Keratinocyte (primary cell): Measurements from ENCODE around the gene ABHD4. TPM values are rescaled to one million over a fixed set of nuclear protein-coding genes. Genes with fewer than 3 reads are reported as not detected.
"Not testable (repeated sequence)": the region's sequence is repeated elsewhere in the genome, so short reads cannot be mapped to it uniquely, and the experiment has no call there.

Experiments used
- DNase-seq: peaks from one replicate; pipeline ENCODE4 v3.0.0-alpha.2; 2011; ENCODE audit warnings: low read depth, missing footprints, low spot score
- FAIRE-seq: peaks from 2 replicates; lab custom pipeline; 2011; peaks lifted over from hg19 to GRCh38; lab: Jason Lieb, UNC
- H2AFZ ChIP-seq: 2 replicates; pipeline ENCODE4 v1.6.0; 2012; ENCODE audit warnings: low read length, control low read depth, inconsistent platforms; ENCODE audit not compliant: control insufficient read depth
- H3K27ac ChIP-seq: 2 replicates; pipeline ENCODE4 v1.5.1; 2011; ENCODE audit warnings: low read length; ENCODE audit not compliant: control insufficient read depth, insufficient read depth
- H3K27me3 ChIP-seq: 3 replicates; pipeline ENCODE4 v1.6.0; 2011; ENCODE audit warnings: low read length; ENCODE audit not compliant: control insufficient read depth, insufficient read depth; ENCODE audit errors: extremely low read depth
- H3K36me3 ChIP-seq, 2 experiments: 2 replicates in 1 of 2; 3 replicates in 1 of 2; pipeline ENCODE4 v1.5.1; 2011; ENCODE audit warnings: low read length in 2 of 2, mild to moderate bottlenecking in 1 of 2; ENCODE audit not compliant: control insufficient read depth in 2 of 2, insufficient read depth in 2 of 2; ENCODE audit errors: extremely low read depth in 1 of 2
- H3K4me1 ChIP-seq: 3 replicates; pipeline ENCODE4 v1.5.1; 2011; ENCODE audit warnings: low read length; ENCODE audit not compliant: control insufficient read depth, insufficient read depth; ENCODE audit errors: extremely low read depth
- H3K4me2 ChIP-seq: 3 replicates; pipeline ENCODE4 v1.6.0; 2011; ENCODE audit warnings: low read depth, low read length; ENCODE audit not compliant: control insufficient read depth, insufficient read depth; ENCODE audit errors: extremely low read depth
- H3K4me3 ChIP-seq, 3 experiments: fragments of 200-600 bp in 1 of 3; sonication (generic) in 1 of 3; 2 replicates in 2 of 3; 3 replicates in 1 of 3; pipeline ENCODE4 v1.5.1; 2011 to 2016; ENCODE audit warnings: low read length in 3 of 3, mild to moderate bottlenecking in 3 of 3, control low read depth in 2 of 3, inconsistent platforms in 1 of 3, low read depth in 1 of 3, mixed read lengths in 1 of 3, mixed run types in 1 of 3, moderate library complexity in 1 of 3; ENCODE audit not compliant: control insufficient read depth in 2 of 3, insufficient read depth in 2 of 3; ENCODE audit errors: extremely low read depth in 1 of 3
- H3K79me2 ChIP-seq: 2 replicates; pipeline ENCODE4 v1.6.0; 2012; ENCODE audit warnings: low read length; ENCODE audit not compliant: control insufficient read depth, insufficient read depth
- H3K9ac ChIP-seq: 3 replicates; pipeline ENCODE4 v1.6.0; 2011; ENCODE audit warnings: low read length; ENCODE audit not compliant: control insufficient read depth, insufficient read depth; ENCODE audit errors: extremely low read depth
- H3K9me1 ChIP-seq: 3 replicates; pipeline ENCODE4 v1.6.0; 2011; ENCODE audit warnings: low read length; ENCODE audit not compliant: control insufficient read depth, insufficient read depth; ENCODE audit errors: extremely low read depth
- H3K9me3 ChIP-seq: 2 replicates; pipeline ENCODE4 v1.5.1; 2012; ENCODE audit warnings: low read depth, low read length; ENCODE audit not compliant: control insufficient read depth
- H4K20me1 ChIP-seq: 3 replicates; pipeline ENCODE4 v1.6.0; 2011; ENCODE audit warnings: low read length; ENCODE audit not compliant: control insufficient read depth, insufficient read depth; ENCODE audit errors: extremely low read depth
- EZH2 ChIP-seq: IDR thresholded peaks from one replicate; pipeline ENCODE4 v1.6.1; 2012; ENCODE audit warnings: inconsistent platforms, mild to moderate bottlenecking, low read length, moderate library complexity
- dilution Hi-C: fragments of 300-500 bp; cut with MboI; formaldehyde crosslinking; loops from one replicate; pipeline ENCODE4 v1.7.0; 2020; ENCODE audit warnings: low sequenced_read_pairs; ENCODE audit not compliant: extremely low pct_ligation_motif_present
- polyA plus RNA-seq, 5 experiments: library from polyadenylated mRNA; depleted of rRNA in 3 of 5; stranded (reverse) in 3 of 5; stranded (forward) in 1 of 5; unstranded in 1 of 5; fragments of >200 nt; gene quantifications; 1 replicate in 1 of 5; 2 replicates in 3 of 5; 3 replicates in 1 of 5; pipeline versions ENCODE4 v1.2.1 to v1.2.3, GENCODE V29; 2011 to 2012; ENCODE audit warnings: missing spikeins in 2 of 5, low read depth in 1 of 5, low replicate concordance in 1 of 5
- TF ChIP-seq, protein P1 (sequence below), 3 experiments: IDR thresholded peaks in 1 of 3; conservative IDR thresholded peaks in 1 of 3; optimal IDR thresholded peaks in 1 of 3; 2 replicates in 2 of 3; 3 replicates in 1 of 3; pipeline versions ENCODE3 to v1.5.1; 2011; ENCODE audit warnings: low read length in 3 of 3, mild to moderate bottlenecking in 3 of 3, moderate library complexity in 2 of 3, control low read depth in 1 of 3, inconsistent platforms in 1 of 3; ENCODE audit not compliant: insufficient read depth in 2 of 3; ENCODE audit errors: extremely low read depth in 1 of 3

The ABHD4 gene
- polyA plus RNA-seq, 1 donor (not counting 4 experiments of a cell fraction or from before 2014, with no cell fraction given), result 17.7 TPM

GRCh38 chr14:22564463-22564862 is 33.6 kb upstream of the ABHD4 start:
- Histone ChIP-seq H3K79me2 (peaks cover 20% of the 10 kb centered on the region), H2AFZ (no peak overlapping the region), H4K20me1 (no peaks in the 10 kb centered on the region), H3K27ac (no peak overlapping the region), H3K4me1 (no peaks in the 10 kb centered on the region), H3K9me3 (no peaks in the 10 kb centered on the region), H3K4me2 (no peak overlapping the region), H3K9me1 (no peaks in the 10 kb centered on the region), H3K9ac (no peak overlapping the region), H3K27me3 (no peaks in the 10 kb centered on the region), H3K4me3 (no peak overlapping the region), H3K36me3 (peaks cover 11 to 24% of the 10 kb centered on the region in 2 experiments)
- TF ChIP-seq, protein P1, sequence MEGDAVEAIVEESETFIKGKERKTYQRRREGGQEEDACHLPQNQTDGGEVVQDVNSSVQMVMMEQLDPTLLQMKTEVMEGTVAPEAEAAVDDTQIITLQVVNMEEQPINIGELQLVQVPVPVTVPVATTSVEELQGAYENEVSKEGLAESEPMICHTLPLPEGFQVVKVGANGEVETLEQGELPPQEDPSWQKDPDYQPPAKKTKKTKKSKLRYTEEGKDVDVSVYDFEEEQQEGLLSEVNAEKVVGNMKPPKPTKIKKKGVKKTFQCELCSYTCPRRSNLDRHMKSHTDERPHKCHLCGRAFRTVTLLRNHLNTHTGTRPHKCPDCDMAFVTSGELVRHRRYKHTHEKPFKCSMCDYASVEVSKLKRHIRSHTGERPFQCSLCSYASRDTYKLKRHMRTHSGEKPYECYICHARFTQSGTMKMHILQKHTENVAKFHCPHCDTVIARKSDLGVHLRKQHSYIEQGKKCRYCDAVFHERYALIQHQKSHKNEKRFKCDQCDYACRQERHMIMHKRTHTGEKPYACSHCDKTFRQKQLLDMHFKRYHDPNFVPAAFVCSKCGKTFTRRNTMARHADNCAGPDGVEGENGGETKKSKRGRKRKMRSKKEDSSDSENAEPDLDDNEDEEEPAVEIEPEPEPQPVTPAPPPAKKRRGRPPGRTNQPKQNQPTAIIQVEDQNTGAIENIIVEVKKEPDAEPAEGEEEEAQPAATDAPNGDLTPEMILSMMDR (optimal IDR thresholded peaks at IDR 0.05 in 1 of 3, IDR thresholded peaks at IDR 0.05 in 1 of 3, conservative IDR thresholded peaks at IDR 0.05 in 1 of 3; ENCODE audit: extremely low read depth in 1 of 3, insufficient read depth in 2 of 3, low read length in 3 of 3), result no peak
- no peak for TF ChIP-seq EZH2
- dilution Hi-C loops, result no loop called here
- FAIRE-seq, result no peak
- no peak for DNase-seq

GRCh38 chr14:22565391-22565945 is 32.6 kb upstream of the ABHD4 start:
- no peak for DNase-seq
- no peak overlapping the region for H2AFZ ChIP-seq
- H3K27me3 ChIP-seq, result no peaks in the 10 kb centered on the region
- FAIRE-seq, result no peak
- H3K36me3 ChIP-seq, result peaks cover 11 to 30% of the 10 kb centered on the region in 2 experiments
- no peaks in the 10 kb centered on the region for H4K20me1 ChIP-seq
- no peak overlapping the region for H3K4me2 ChIP-seq
- dilution Hi-C loops, result no loop called here
- no peaks in the 10 kb centered on the region for H3K9me3 ChIP-seq
- H3K79me2 ChIP-seq, result peaks cover 27% of the 10 kb centered on the region
- H3K27ac ChIP-seq, result no peak overlapping the region
- H3K4me3 ChIP-seq, result no peak overlapping the region
- no peaks in the 10 kb centered on the region for H3K9me1 ChIP-seq
- no peak overlapping the region for H3K9ac ChIP-seq
- no peak for TF ChIP-seq EZH2
- TF ChIP-seq, protein P1 (optimal IDR thresholded peaks at IDR 0.05 in 1 of 3, IDR thresholded peaks at IDR 0.05 in 1 of 3, conservative IDR thresholded peaks at IDR 0.05 in 1 of 3; ENCODE audit: extremely low read depth in 1 of 3, insufficient read depth in 2 of 3, low read length in 3 of 3), result no peak
- peaks cover 2% of the 10 kb centered on the region for H3K4me1 ChIP-seq

DNA sequence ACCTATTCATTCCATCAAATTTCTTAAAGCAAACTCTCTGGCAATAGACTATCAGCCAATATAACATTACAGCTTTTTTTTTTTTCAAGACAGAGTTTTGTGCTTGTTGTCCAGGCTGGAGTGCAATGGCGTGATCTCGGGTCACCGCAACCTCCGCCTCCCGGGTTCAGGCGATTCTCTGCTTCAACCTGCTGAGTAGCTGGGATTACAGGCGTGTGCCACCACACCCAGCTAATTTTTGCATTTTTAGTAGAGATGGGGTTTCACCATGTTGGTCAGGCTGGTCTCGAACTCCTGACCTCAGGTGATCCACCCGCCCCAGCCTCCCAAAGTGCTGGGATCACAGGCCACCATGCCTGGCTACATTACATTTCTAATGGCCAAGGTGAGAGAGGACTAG is 31.8 kb upstream of the ABHD4 start:
- H3K4me3 ChIP-seq, H3K4me2 ChIP-seq, H3K9me1 ChIP-seq, H3K4me1 ChIP-seq, FAIRE-seq, H3K27ac ChIP-seq, H3K9me3 ChIP-seq, H2AFZ ChIP-seq, DNase-seq, H3K27me3 ChIP-seq, H4K20me1 ChIP-seq, H3K9ac ChIP-seq, dilution Hi-C loops: not testable (repeated sequence)
- Histone ChIP-seq H3K79me2 (peaks cover 27% of the 10 kb centered on the region), H3K36me3 (peaks cover 13 to 33% of the 10 kb centered on the region in 2 experiments)
